GM18517 (cell line): ENCODE measurements around the gene LMCD1.

ENCODE experiments used
- ATAC-seq: cut with Tn5 transposase; IDR thresholded peaks from one replicate; pipeline ENCODE4 v1.9.1; 2021; ENCODE audit warnings: mild to moderate bottlenecking, moderate library complexity; ENCODE audit not compliant: unreplicated experiment

The LMCD1 gene

GRCh38 chr3:8530581-8530980 lies 29.0 kb downstream of the LMCD1 start:
- no peak for ATAC-seq

- ATAC-seq = no peak
Measured at GRCh38 chr3:8532251-8532871, 30.7 kb downstream of the LMCD1 start.

- no peak for ATAC-seq
Measured at GRCh38 chr3:8536096-8537056, 34.8 kb downstream of the LMCD1 start.

- ATAC-seq = no peak
Measured at GRCh38 chr3:8537440-8537839, 35.8 kb downstream of the LMCD1 start.

GRCh38 chr3:8538223-8538622 lies 36.6 kb downstream of the LMCD1 start:
- ATAC-seq = no peak

GRCh38 chr3:8538913-8539312 lies 37.3 kb downstream of the LMCD1 start:
- ATAC-seq = no peak

GRCh38 chr3:8539419-8539818 lies 37.8 kb downstream of the LMCD1 start:
- no peak for ATAC-seq

GRCh38 chr3:8540456-8540855 lies 38.8 kb downstream of the LMCD1 start:
- no peak for ATAC-seq

GRCh38 chr3:8541486-8541885 lies 39.9 kb downstream of the LMCD1 start:
- ATAC-seq = no peak

- no peak for ATAC-seq
Measured at GRCh38 chr3:8542190-8543135, 40.8 kb downstream of the LMCD1 start.

GRCh38 chr3:8546609-8547008 lies 45.0 kb downstream of the LMCD1 start:
- ATAC-seq = no peak

GRCh38 chr3:8548502-8549275 lies 47.1 kb downstream of the LMCD1 start:
- ATAC-seq = no peak

GRCh38 chr3:8549354-8549753 lies 47.7 kb downstream of the LMCD1 start:
- ATAC-seq = no peak

- no peak for ATAC-seq
Measured at GRCh38 chr3:8550611-8551010, 49.0 kb downstream of the LMCD1 start.

GRCh38 chr3:8552223-8552762 lies 50.7 kb downstream of the LMCD1 start:
- no peak for ATAC-seq

GRCh38 chr3:8553405-8553804 lies 51.8 kb downstream of the LMCD1 start:
- ATAC-seq = no peak

GRCh38 chr3:8554696-8555095 lies 53.1 kb downstream of the LMCD1 start:
- ATAC-seq = no peak

- no peak for ATAC-seq
Measured at GRCh38 chr3:8555113-8555661, 53.6 kb downstream of the LMCD1 start.

- no peak for ATAC-seq
Measured at GRCh38 chr3:8555725-8556472, 54.3 kb downstream of the LMCD1 start.
